Middle frontal gyrus (tissue), 1 donor: ENCODE results near the gene ASCL4.
"Not testable (repeated sequence)": the region's sequence is repeated elsewhere in the genome, so short reads cannot be mapped to it uniquely, and the experiment has no call there.

ENCODE experiments used
- DNase-seq: peaks from one replicate; pipeline ENCODE4 v3.0.0-alpha.2; 2015; ENCODE audit warnings: low spot score; ENCODE audit errors: extremely low spot score

The ASCL4 gene

GRCh38 chr12:107774349-107775029 is at the start of gene ASCL4:
Gene ASCL4, plus strand, starts transcription at chr12:107774704. Its CDS starts 515 bp downstream, at chr12:107775219.
- DNase-seq, result no peak

- not testable (repeated sequence) for DNase-seq
Measured at GRCh38 chr12:107727327-107727726, 47.2 kb upstream of the ASCL4 start.

GRCh38 chr12:107727742-107728141 is 46.8 kb upstream of the ASCL4 start:
- DNase-seq, result not testable (repeated sequence)

GRCh38 chr12:107730618-107731341 is 43.7 kb upstream of the ASCL4 start:
- no peak for DNase-seq

GRCh38 chr12:107731366-107731765 is 43.1 kb upstream of the ASCL4 start:
- DNase-seq, result no peak

GRCh38 chr12:107732365-107732764 is 42.1 kb upstream of the ASCL4 start:
- DNase-seq, result no peak

GRCh38 chr12:107734139-107734538 is 40.4 kb upstream of the ASCL4 start:
- no peak for DNase-seq

- DNase-seq, result no peak
Measured at GRCh38 chr12:107735763-107736162, 38.7 kb upstream of the ASCL4 start.

GRCh38 chr12:107736914-107737313 is 37.6 kb upstream of the ASCL4 start:
- no peak for DNase-seq

- DNase-seq, result no peak
Measured at GRCh38 chr12:107748472-107748871, 26.0 kb upstream of the ASCL4 start.

- no peak for DNase-seq
Measured at GRCh38 chr12:107749083-107749482, 25.4 kb upstream of the ASCL4 start.

GRCh38 chr12:107759410-107759809 is 15.1 kb upstream of the ASCL4 start:
- DNase-seq, result no peak

GRCh38 chr12:107760207-107760808 is 14.2 kb upstream of the ASCL4 start:
- no peak for DNase-seq

- DNase-seq, result peak; percentile 92
Measured at GRCh38 chr12:107760809-107761501, 13.5 kb upstream of the ASCL4 start, which contains the start of gene PRDM4. Gene PRDM4, minus strand, starts transcription at chr12:107761137. Its CDS starts 622 bp downstream, at chr12:107760515.

GRCh38 chr12:107761502-107761904 is 13.0 kb upstream of the ASCL4 start:
- DNase-seq, result no peak

GRCh38 chr12:107762874-107763273 is 11.6 kb upstream of the ASCL4 start:
- DNase-seq, result no peak

GRCh38 chr12:107764626-107765025 is 9.9 kb upstream of the ASCL4 start:
- no peak for DNase-seq

GRCh38 chr12:107765316-107765715 is 9.2 kb upstream of the ASCL4 start:
- DNase-seq, result no peak

- DNase-seq, result no peak
Measured at GRCh38 chr12:107767466-107767865, 7.0 kb upstream of the ASCL4 start.

GRCh38 chr12:107775093-107775721 is 703 bp downstream of the ASCL4 start:
- no peak for DNase-seq

GRCh38 chr12:107776171-107776570 is 1.7 kb downstream of the ASCL4 start:
- DNase-seq, result no peak
